ENCODE results near the gene CRYBG1.

CRYBG1 gene

DNA sequence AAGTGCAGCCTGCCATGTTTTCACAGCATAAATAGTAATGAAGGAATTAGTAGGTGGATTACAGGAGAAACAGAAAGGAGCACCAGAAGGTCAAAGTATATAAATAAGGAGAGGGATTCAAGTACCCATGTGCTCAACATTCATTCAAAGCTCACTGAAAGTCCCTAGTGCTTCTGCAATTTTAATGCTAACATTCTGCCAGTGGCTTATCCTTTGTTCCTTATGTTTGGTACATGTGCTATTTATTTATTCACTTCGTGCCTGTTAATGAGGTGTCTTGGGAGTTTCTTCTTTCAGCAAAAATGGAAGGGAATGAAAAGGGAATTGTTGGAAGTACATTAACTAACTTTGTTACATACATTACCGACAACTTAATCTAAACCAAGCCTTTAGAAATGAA, 105.7 kb downstream of the CRYBG1 start:
- no peak overlapping the region for H3K9ac ChIP-seq (ENCODE audit: low read depth, low read length)
- peaks cover 13% of the 10 kb centered on the region for H3K4me1 ChIP-seq (ENCODE audit: control insufficient read depth, insufficient read depth, low read length)
- H3K27ac ChIP-seq (ENCODE audit: low read depth, low read length): no peak overlapping the region
- H3K27me3 ChIP-seq (ENCODE audit: control insufficient read depth, insufficient read depth, low read length): peaks cover 5% of the 10 kb centered on the region; the same call in 1 of the 2 replicates
- H3K36me3 ChIP-seq (ENCODE audit: control insufficient read depth, insufficient read depth, low read length): no peaks in the 10 kb centered on the region
- H3K9me3 ChIP-seq (ENCODE audit: control insufficient read depth, insufficient read depth, low read length): no peaks in the 10 kb centered on the region
- H3K4me3 ChIP-seq (ENCODE audit: low read depth, low read length): no peak overlapping the region

GRCh38 chr6:106468935-106469334, 108.4 kb downstream of the CRYBG1 start:
- Histone ChIP-seq H3K27me3 (ENCODE audit: control insufficient read depth, insufficient read depth, low read length) (no peaks in the 10 kb centered on the region), H3K36me3 (ENCODE audit: control insufficient read depth, insufficient read depth, low read length) (no peaks in the 10 kb centered on the region), H3K9ac (ENCODE audit: low read depth, low read length) (no peak overlapping the region), H3K9me3 (ENCODE audit: control insufficient read depth, insufficient read depth, low read length) (no peaks in the 10 kb centered on the region), H3K27ac (ENCODE audit: low read depth, low read length) (no peak overlapping the region), H3K4me3 (ENCODE audit: low read depth, low read length) (no peak overlapping the region), H3K4me1 (ENCODE audit: control insufficient read depth, insufficient read depth, low read length) (0 out of 2 replicates have a peak, but pooled peaks cover 6% of the 10 kb centered on the region)

- H3K27me3 ChIP-seq (ENCODE audit: control insufficient read depth, insufficient read depth, low read length): no peaks in the 10 kb centered on the region
- H3K27ac ChIP-seq (ENCODE audit: low read depth, low read length): no peak overlapping the region
- no peak overlapping the region for H3K9ac ChIP-seq (ENCODE audit: low read depth, low read length)
- 0 out of 2 replicates have a peak, but pooled peaks cover 6% of the 10 kb centered on the region for H3K4me1 ChIP-seq (ENCODE audit: control insufficient read depth, insufficient read depth, low read length)
- no peaks in the 10 kb centered on the region for H3K36me3 ChIP-seq (ENCODE audit: control insufficient read depth, insufficient read depth, low read length)
- no peak overlapping the region for H3K4me3 ChIP-seq (ENCODE audit: low read depth, low read length)
- no peaks in the 10 kb centered on the region for H3K9me3 ChIP-seq (ENCODE audit: control insufficient read depth, insufficient read depth, low read length)
These were observed 109.4 kb downstream of the CRYBG1 start for GRCh38 chr6:106469882-106470281.

- Histone ChIP-seq H3K9me3 (ENCODE audit: control insufficient read depth, insufficient read depth, low read length) (no peaks in the 10 kb centered on the region), H3K27me3 (ENCODE audit: control insufficient read depth, insufficient read depth, low read length) (no peaks in the 10 kb centered on the region), H3K27ac (ENCODE audit: low read depth, low read length) (no peak overlapping the region), H3K4me1 (ENCODE audit: control insufficient read depth, insufficient read depth, low read length) (0 out of 2 replicates have a peak, but pooled peaks cover 6% of the 10 kb centered on the region), H3K9ac (ENCODE audit: low read depth, low read length) (no peak overlapping the region), H3K4me3 (ENCODE audit: low read depth, low read length) (no peak overlapping the region), H3K36me3 (ENCODE audit: control insufficient read depth, insufficient read depth, low read length) (no peaks in the 10 kb centered on the region)
These were observed 109.8 kb downstream of the CRYBG1 start for GRCh38 chr6:106470316-106470715.

DNA sequence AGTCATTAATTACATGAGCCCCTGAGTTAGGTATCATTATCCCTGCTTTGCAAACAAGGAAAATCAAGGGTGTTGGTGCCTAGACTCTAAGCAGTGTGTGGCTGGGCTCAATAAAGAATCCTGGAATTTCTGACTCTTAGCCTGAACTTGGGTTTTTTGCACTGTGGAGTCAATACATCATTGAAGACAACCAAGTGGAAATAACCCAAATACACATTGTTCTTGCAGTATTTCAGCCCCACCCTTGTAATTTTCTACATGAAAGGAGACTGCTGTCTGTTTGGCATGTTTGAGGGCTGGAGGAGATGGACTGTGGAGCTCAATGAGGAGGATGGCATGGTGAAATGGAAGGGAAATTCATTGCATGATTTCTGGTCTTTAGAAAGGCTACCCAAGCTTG, 110.3 kb downstream of the CRYBG1 start:
- Histone ChIP-seq H3K36me3 (ENCODE audit: control insufficient read depth, insufficient read depth, low read length) (no peaks in the 10 kb centered on the region), H3K4me3 (ENCODE audit: low read depth, low read length) (no peak overlapping the region), H3K4me1 (ENCODE audit: control insufficient read depth, insufficient read depth, low read length) (0 out of 2 replicates have a peak, but pooled peaks cover 6% of the 10 kb centered on the region), H3K9me3 (ENCODE audit: control insufficient read depth, insufficient read depth, low read length) (no peaks in the 10 kb centered on the region), H3K27me3 (ENCODE audit: control insufficient read depth, insufficient read depth, low read length) (no peaks in the 10 kb centered on the region), H3K9ac (ENCODE audit: low read depth, low read length) (no peak overlapping the region), H3K27ac (ENCODE audit: low read depth, low read length) (no peak overlapping the region)

- Histone ChIP-seq H3K9ac (ENCODE audit: low read depth, low read length) (no peak overlapping the region), H3K27ac (ENCODE audit: low read depth, low read length) (no peak overlapping the region), H3K4me3 (ENCODE audit: low read depth, low read length) (no peak overlapping the region), H3K36me3 (ENCODE audit: control insufficient read depth, insufficient read depth, low read length) (no peaks in the 10 kb centered on the region), H3K4me1 (ENCODE audit: control insufficient read depth, insufficient read depth, low read length) (no peaks in the 10 kb centered on the region), H3K9me3 (ENCODE audit: control insufficient read depth, insufficient read depth, low read length) (no peaks in the 10 kb centered on the region), H3K27me3 (ENCODE audit: control insufficient read depth, insufficient read depth, low read length) (no peaks in the 10 kb centered on the region)
These were observed 113.3 kb downstream of the CRYBG1 start for GRCh38 chr6:106473812-106474211.

DNA sequence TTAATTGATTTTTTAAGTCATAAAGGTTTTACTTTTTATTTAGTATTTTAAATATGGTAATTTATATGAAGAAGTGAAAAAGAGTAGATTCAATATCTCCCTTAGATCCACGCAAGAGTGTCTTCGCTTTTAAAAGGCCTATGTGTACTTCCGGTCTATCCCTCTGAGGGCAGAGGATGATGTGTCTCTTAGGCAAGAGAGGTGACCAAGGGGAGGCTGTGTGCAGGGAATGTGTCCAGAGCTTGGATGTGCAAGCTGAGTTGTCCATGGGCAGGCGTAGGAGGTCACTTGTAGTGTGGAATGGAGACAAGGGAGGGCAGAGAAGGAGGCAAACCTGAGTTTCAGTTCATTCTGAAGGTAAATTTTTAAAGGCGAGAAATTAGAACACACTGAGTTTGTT, 113.9 kb downstream of the CRYBG1 start:
- Histone ChIP-seq H3K27me3 (ENCODE audit: control insufficient read depth, insufficient read depth, low read length) (no peaks in the 10 kb centered on the region), H3K9ac (ENCODE audit: low read depth, low read length) (no peak overlapping the region), H3K36me3 (ENCODE audit: control insufficient read depth, insufficient read depth, low read length) (no peaks in the 10 kb centered on the region), H3K9me3 (ENCODE audit: control insufficient read depth, insufficient read depth, low read length) (no peaks in the 10 kb centered on the region), H3K27ac (ENCODE audit: low read depth, low read length) (no peak overlapping the region), H3K4me3 (ENCODE audit: low read depth, low read length) (no peak overlapping the region), H3K4me1 (ENCODE audit: control insufficient read depth, insufficient read depth, low read length) (no peaks in the 10 kb centered on the region)

DNA sequence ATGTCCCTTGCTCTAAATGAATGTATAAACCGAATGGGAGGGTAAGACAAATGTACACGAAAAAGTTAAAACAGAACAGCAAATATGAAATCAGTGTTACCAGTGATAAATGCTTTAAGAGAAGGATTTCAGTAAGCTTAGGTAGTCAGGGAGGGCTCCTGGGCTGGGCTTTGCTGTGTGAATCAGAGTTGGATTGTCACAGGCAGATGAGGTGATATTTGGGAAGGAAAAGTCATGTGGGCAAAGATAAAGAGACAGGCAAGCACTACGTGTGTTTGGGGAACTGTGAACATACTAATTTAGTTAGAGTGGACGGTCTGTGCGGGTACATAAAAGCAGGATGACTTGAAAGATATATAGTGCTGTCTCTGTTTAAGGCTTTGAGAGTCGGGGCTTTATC, 114.8 kb downstream of the CRYBG1 start:
- Histone ChIP-seq H3K9ac (ENCODE audit: low read depth, low read length) (no peak overlapping the region), H3K9me3 (ENCODE audit: control insufficient read depth, insufficient read depth, low read length) (no peaks in the 10 kb centered on the region), H3K36me3 (ENCODE audit: control insufficient read depth, insufficient read depth, low read length) (no peaks in the 10 kb centered on the region), H3K27me3 (ENCODE audit: control insufficient read depth, insufficient read depth, low read length) (no peaks in the 10 kb centered on the region), H3K27ac (ENCODE audit: low read depth, low read length) (no peak overlapping the region), H3K4me1 (ENCODE audit: control insufficient read depth, insufficient read depth, low read length) (no peaks in the 10 kb centered on the region), H3K4me3 (ENCODE audit: low read depth, low read length) (no peak overlapping the region)

GRCh38 chr6:106476331-106477105, 116.0 kb downstream of the CRYBG1 start:
- H3K27me3 ChIP-seq (ENCODE audit: control insufficient read depth, insufficient read depth, low read length): no peaks in the 10 kb centered on the region
- H3K9me3 ChIP-seq (ENCODE audit: control insufficient read depth, insufficient read depth, low read length): no peaks in the 10 kb centered on the region
- H3K36me3 ChIP-seq (ENCODE audit: control insufficient read depth, insufficient read depth, low read length): no peaks in the 10 kb centered on the region
- no peak overlapping the region for H3K9ac ChIP-seq (ENCODE audit: low read depth, low read length)
- no peak overlapping the region for H3K4me3 ChIP-seq (ENCODE audit: low read depth, low read length)
- no peaks in the 10 kb centered on the region for H3K4me1 ChIP-seq (ENCODE audit: control insufficient read depth, insufficient read depth, low read length)
- no peak overlapping the region for H3K27ac ChIP-seq (ENCODE audit: low read depth, low read length)

DNA sequence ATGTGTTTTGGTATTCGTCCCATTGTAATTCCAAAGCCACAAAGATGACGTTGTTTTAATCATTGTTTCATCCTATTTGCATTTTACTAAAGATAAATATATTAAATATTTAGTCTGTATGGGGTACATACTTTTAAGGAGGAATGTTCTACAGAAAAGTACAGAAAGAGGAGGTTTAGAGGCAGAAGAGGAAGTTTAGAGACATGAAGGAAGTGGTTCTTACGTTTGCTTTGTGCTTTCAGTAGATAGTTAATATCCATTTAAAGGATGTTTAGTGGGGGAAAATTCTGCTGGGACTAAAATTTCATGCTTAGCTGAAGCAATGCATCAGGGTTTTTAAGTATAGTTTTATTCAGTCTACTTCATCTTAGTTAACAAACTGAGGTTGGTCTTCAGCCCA, 116.6 kb downstream of the CRYBG1 start:
- no peak overlapping the region for H3K27ac ChIP-seq (ENCODE audit: low read depth, low read length)
- H3K4me3 ChIP-seq (ENCODE audit: low read depth, low read length): no peak overlapping the region
- no peaks in the 10 kb centered on the region for H3K27me3 ChIP-seq (ENCODE audit: control insufficient read depth, insufficient read depth, low read length)
- no peaks in the 10 kb centered on the region for H3K4me1 ChIP-seq (ENCODE audit: control insufficient read depth, insufficient read depth, low read length)
- H3K9ac ChIP-seq (ENCODE audit: low read depth, low read length): no peak overlapping the region
- H3K9me3 ChIP-seq (ENCODE audit: control insufficient read depth, insufficient read depth, low read length): no peaks in the 10 kb centered on the region
- H3K36me3 ChIP-seq (ENCODE audit: control insufficient read depth, insufficient read depth, low read length): no peaks in the 10 kb centered on the region

- Histone ChIP-seq H3K9ac (ENCODE audit: low read depth, low read length) (no peak overlapping the region), H3K27me3 (ENCODE audit: control insufficient read depth, insufficient read depth, low read length) (no peaks in the 10 kb centered on the region), H3K27ac (ENCODE audit: low read depth, low read length) (no peak overlapping the region), H3K36me3 (ENCODE audit: control insufficient read depth, insufficient read depth, low read length) (no peaks in the 10 kb centered on the region), H3K4me1 (ENCODE audit: control insufficient read depth, insufficient read depth, low read length) (no peaks in the 10 kb centered on the region), H3K9me3 (ENCODE audit: control insufficient read depth, insufficient read depth, low read length) (no peaks in the 10 kb centered on the region), H3K4me3 (ENCODE audit: low read depth, low read length) (no peak overlapping the region)
These were observed 117.3 kb downstream of the CRYBG1 start for GRCh38 chr6:106477790-106478189.

Data from HUES48 (cell line).